ENCODE data around the gene ELOVL5.

The ELOVL5 gene

DNA sequence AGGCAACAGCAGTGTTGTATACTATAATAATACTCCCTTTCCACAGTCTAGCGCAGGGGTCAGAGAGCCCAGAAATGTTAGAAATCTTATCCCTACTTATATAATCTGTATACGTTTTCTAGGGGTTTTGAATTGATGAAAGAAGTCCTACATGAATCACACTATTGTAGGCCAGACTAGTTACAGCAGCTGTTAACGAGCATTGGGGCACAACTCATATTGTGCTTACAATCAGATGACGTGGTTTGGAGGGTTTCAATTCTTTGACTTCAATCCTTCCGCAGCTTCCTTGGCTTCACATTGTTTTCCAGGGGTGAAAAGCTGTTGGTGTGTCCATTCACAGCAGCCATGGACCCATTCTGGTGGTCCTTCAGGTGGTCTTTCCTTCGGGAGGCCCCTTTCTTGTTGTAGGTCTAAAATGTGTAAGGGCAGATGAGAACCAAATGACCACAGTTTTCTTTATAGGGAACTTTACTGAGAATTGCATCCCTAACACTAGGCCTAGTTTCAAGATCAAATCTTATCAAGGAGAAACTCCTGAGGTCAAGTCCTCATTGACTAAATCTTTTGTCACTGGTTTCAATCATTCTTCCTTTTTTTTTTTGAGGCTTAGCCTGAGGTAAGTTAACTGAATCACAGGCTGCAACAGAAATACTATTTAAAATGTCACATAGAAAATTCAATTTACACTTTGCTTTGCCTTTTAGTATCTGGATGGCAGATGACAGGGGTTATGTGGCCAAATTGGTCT lies 79.7 kb downstream of the ELOVL5 start:
- H3K4me3 ChIP-seq (ENCODE audit: low read depth, low read length) = no peak overlapping the region
- DNase-seq (ENCODE audit: low read depth) = no peak
- TF ChIP-seq POLR2A (IDR thresholded peaks at IDR 0.05; ENCODE audit: extremely low read depth, insufficient read length) (no peak), MYC (IDR thresholded peaks at IDR 0.05; ENCODE audit: low read depth, low read length) (no peak), CTCF (IDR thresholded peaks at IDR 0.05; ENCODE audit: low read depth, low read length) (no peak)
- TF ChIP-seq, protein P1, sequence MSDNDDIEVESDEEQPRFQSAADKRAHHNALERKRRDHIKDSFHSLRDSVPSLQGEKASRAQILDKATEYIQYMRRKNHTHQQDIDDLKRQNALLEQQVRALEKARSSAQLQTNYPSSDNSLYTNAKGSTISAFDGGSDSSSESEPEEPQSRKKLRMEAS (IDR thresholded peaks at IDR 0.05; ENCODE audit: low read depth, low read length) = no peak

- no peak for DNase-seq (ENCODE audit: low read depth)
- no peak overlapping the region for H3K4me3 ChIP-seq (ENCODE audit: low read depth, low read length)
- TF ChIP-seq MYC (IDR thresholded peaks at IDR 0.05; ENCODE audit: low read depth, low read length) (no peak), CTCF (IDR thresholded peaks at IDR 0.05; ENCODE audit: low read depth, low read length) (no peak), POLR2A (IDR thresholded peaks at IDR 0.05; ENCODE audit: extremely low read depth, insufficient read length) (no peak)
- TF ChIP-seq, protein P1 (IDR thresholded peaks at IDR 0.05; ENCODE audit: low read depth, low read length) = no peak
These were observed 82.1 kb downstream of the ELOVL5 start for GRCh38 chr6:53266553-53267090.

DNA sequence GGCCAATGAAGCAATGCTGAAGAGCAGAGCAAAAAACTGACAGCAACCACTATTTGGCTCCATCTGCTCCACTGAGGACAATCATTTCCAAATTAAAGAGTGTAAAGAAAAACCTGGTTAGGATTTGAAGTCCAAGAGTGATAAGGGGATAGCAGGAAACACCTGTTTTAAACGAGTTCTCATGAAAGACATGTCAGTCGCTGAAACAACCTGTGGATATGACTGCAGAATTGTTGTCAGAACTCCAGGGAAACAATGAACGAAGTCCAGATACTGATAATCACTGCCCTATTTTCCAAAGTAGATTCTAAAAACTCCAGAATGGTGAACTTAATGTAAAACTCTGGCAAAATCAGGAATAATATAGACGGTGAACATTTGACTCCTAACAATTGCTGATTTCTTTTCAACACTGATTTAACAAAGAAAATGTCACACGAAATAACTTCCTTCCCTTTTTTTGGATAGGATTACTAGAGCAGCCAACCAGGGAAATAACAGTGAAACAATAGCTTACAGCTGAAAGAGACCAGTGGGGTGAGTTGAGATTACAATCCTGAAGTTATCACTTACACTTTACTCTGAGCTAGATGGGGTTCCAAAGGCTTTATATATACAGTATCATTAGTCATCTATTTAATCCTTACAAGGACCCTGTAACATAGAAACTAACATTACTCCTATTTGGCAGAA lies 83.7 kb downstream of the ELOVL5 start:
- no peak overlapping the region for H3K4me3 ChIP-seq (ENCODE audit: low read depth, low read length)
- no peak for DNase-seq (ENCODE audit: low read depth)
- TF ChIP-seq, protein P1 (IDR thresholded peaks at IDR 0.05; ENCODE audit: low read depth, low read length) = no peak
- TF ChIP-seq CTCF (IDR thresholded peaks at IDR 0.05; ENCODE audit: low read depth, low read length) = no peak
- TF ChIP-seq POLR2A (IDR thresholded peaks at IDR 0.05; ENCODE audit: extremely low read depth, insufficient read length) = no peak
- no peak for TF ChIP-seq MYC (IDR thresholded peaks at IDR 0.05; ENCODE audit: low read depth, low read length)

DNA sequence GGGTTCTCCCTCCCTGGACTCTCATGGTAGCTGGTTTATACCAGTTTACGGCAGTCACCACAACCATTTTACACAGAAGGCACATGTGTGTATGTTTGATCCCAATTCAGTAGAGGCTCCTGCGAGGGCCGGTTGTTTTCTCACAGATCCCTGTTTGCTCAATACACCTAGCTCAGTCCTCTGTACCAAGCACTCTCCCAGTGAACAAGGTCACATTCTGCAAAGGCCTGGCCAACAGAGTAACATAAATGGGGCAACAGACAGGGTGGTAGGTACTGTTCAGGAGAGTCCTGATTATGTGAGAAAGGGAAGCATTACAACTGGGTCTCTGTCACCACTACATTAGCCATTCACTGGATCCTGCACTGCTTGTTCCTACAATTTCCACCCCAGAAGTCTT lies 84.4 kb downstream of the ELOVL5 start:
- TF ChIP-seq MYC (IDR thresholded peaks at IDR 0.05; ENCODE audit: low read depth, low read length) (no peak), CTCF (IDR thresholded peaks at IDR 0.05; ENCODE audit: low read depth, low read length) (no peak), POLR2A (IDR thresholded peaks at IDR 0.05; ENCODE audit: extremely low read depth, insufficient read length) (no peak)
- TF ChIP-seq, protein P1 (IDR thresholded peaks at IDR 0.05; ENCODE audit: low read depth, low read length) = no peak
- H3K4me3 ChIP-seq (ENCODE audit: low read depth, low read length) = no peak overlapping the region
- no peak for DNase-seq (ENCODE audit: low read depth)

GRCh38 chr6:53263917-53264316 lies 84.8 kb downstream of the ELOVL5 start:
- TF ChIP-seq POLR2A (IDR thresholded peaks at IDR 0.05; ENCODE audit: extremely low read depth, insufficient read length) = no peak
- no peak for TF ChIP-seq MYC (IDR thresholded peaks at IDR 0.05; ENCODE audit: low read depth, low read length)
- TF ChIP-seq, protein P1 (IDR thresholded peaks at IDR 0.05; ENCODE audit: low read depth, low read length) = no peak
- no peak for TF ChIP-seq CTCF (IDR thresholded peaks at IDR 0.05; ENCODE audit: low read depth, low read length)
- H3K4me3 ChIP-seq (ENCODE audit: low read depth, low read length) = no peak overlapping the region

More at GRCh38 chr6:53263917-53264316, 84.8 kb downstream of the ELOVL5 start:
- no peak for DNase-seq (ENCODE audit: low read depth)

All from NB4 (cell line).